Gastrocnemius medialis (tissue), 4 donors: ENCODE results near the gene RHEB. TPM values are rescaled to one million over a fixed set of nuclear protein-coding genes. Genes with fewer than 3 reads are reported as not detected.

Experiments used
- ATAC-seq, 2 donors: fragments of 150-250 bp; one replicate each; pipeline ENCODE4 v1.9.1; 2016
- DNase-seq, 2 donors: peaks; one replicate each; pipeline ENCODE4 v3.0.0-alpha.2; 2019
- H3K27ac ChIP-seq, 4 donors: fragments of 200-600 bp; sonication (generic); 1 replicate in 1 of 4; 2 replicates in 3 of 4; pipeline ENCODE4 v1.5.1; 2016 to 2018; ENCODE audit warnings: mild to moderate bottlenecking in 2 of 4, moderate library complexity in 1 of 4
- H3K27me3 ChIP-seq, 3 donors: fragments of 200-600 bp; sonication (generic) in 2 of 3; 1 replicate in 1 of 3; 2 replicates in 2 of 3; pipeline versions ENCODE4 v1.5.1 to v1.6.0; 2016 to 2019; ENCODE audit warnings: mild to moderate bottlenecking in 1 of 3, moderate library complexity in 1 of 3
- H3K36me3 ChIP-seq, 2 donors: fragments of 200-600 bp; sonication (generic) in 1 of 2; one replicate each; pipeline ENCODE4 v1.5.1; 2017 to 2018
- H3K4me1 ChIP-seq, 2 donors: fragments of 200-600 bp; sonication (generic) in 1 of 2; one replicate each; pipeline ENCODE4 v1.5.1; 2016 to 2017; ENCODE audit warnings: mild to moderate bottlenecking in 2 of 2
- H3K4me3 ChIP-seq, 4 donors: fragments of 200-600 bp; sonication (generic) in 3 of 4; 1 replicate in 1 of 4; 2 replicates in 3 of 4; pipeline ENCODE4 v1.5.1; 2016 to 2019; ENCODE audit warnings: mild to moderate bottlenecking in 2 of 4
- H3K9me3 ChIP-seq, 3 donors: fragments of 200-600 bp; sonication (generic) in 2 of 3; 1 replicate in 1 of 3; 2 replicates in 2 of 3; pipeline ENCODE4 v1.5.1; 2016 to 2019
- CTCF ChIP-seq, 5 experiments: fragments of 450-650 bp in 3 of 5; fragments of 200-600 bp in 2 of 5; sonication (generic) in 2 of 5; IDR thresholded peaks in 4 of 5; conservative IDR thresholded peaks in 1 of 5; 1 replicate in 4 of 5; 2 replicates in 1 of 5; pipeline ENCODE4 v1.5.1; 2016 to 2019; ENCODE audit warnings: antibody characterized with exemption in 5 of 5, mild to moderate bottlenecking in 3 of 5, moderate library complexity in 3 of 5
- POLR2A ChIP-seq, 2 donors: fragments of 450-650 bp; IDR thresholded peaks; one replicate each; pipeline ENCODE4 v1.6.1; 2017; ENCODE audit warnings: antibody characterized with exemption in 2 of 2, mild to moderate bottlenecking in 2 of 2, moderate library complexity in 2 of 2
- in situ Hi-C, 4 donors: fragments of 200-750 bp; cut with MboI; loops; one replicate each; pipeline versions ENCODE4 v1.15.0 to v1.8.0; 2017; ENCODE audit warnings: low sequenced_read_pairs in 4 of 4
- intact Hi-C: fragments of 100-400 bp; cut with DNase I; formaldehyde crosslinking; loops from one replicate; pipeline ENCODE4 v1.15.1; 2023; ENCODE audit warnings: low total_unique reads
- total RNA-seq, 4 donors: library from RNA; depleted of rRNA; stranded (reverse); fragments of >200 nt; gene quantifications; one replicate each; pipeline versions ENCODE4 v1.1.0 to v1.2.3, GENCODE V29; 2016

Gene RHEB
- total RNA-seq, 4 donors from 2014 or later, result 93.2 to 159 (median 124) TPM

DNA sequence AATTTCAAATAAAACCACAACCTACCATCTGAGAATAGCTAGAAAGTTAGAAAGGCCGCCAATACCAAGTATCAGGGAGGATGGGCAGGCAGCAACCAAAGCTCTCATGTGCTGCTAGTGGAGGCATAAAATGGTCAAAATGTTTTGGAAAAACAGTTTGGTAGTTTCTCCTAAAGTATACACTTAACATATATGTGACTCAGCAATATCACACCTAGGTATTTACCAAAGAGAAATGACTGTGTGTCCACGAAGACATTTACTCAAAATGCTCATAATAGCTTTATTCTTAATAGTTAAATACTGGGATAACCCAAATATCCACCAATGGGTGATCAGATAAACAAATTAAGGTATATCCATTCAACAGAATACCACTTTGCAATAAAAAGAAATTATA, 14.3 kb downstream of the RHEB start:
- TF ChIP-seq POLR2A (IDR thresholded peaks at IDR 0.05) (no peak), CTCF (IDR thresholded peaks at IDR 0.05 in 4 of 5, conservative IDR thresholded peaks at IDR 0.05 in 1 of 5) (no peak)
- peaks cover 84 to 89% of the 10 kb centered on the region in 2 donors for H3K4me1 ChIP-seq
- no peak overlapping the region for H3K4me3 ChIP-seq
- intact Hi-C loops (loop anchor here (2.0 to 10.0 kb wide), 4 partner anchors 13 to 421 kb away; partner anchors contain the start of genes AGAP3, FASTK, RHEB and TMUB1), in situ Hi-C loops (no loop called here)
- ATAC-seq (no peak), DNase-seq (no peak)
- H3K27ac ChIP-seq, result peak overlapping the region; percentile 77 to 98 (median 88)
- no peaks in the 10 kb centered on the region for H3K27me3 ChIP-seq
- H3K36me3 ChIP-seq, result no peaks in the 10 kb centered on the region
- no peaks in the 10 kb centered on the region for H3K9me3 ChIP-seq

GRCh38 chr7:151504715-151505326, 14.9 kb downstream of the RHEB start:
- intact Hi-C loops, result loop anchor here (2.0 to 10.0 kb wide), 4 partner anchors 14 to 420 kb away; partner anchors contain the start of genes AGAP3, FASTK, RHEB and TMUB1
- no peak for TF ChIP-seq CTCF (IDR thresholded peaks at IDR 0.05 in 4 of 5, conservative IDR thresholded peaks at IDR 0.05 in 1 of 5)
- no peak for TF ChIP-seq POLR2A (IDR thresholded peaks at IDR 0.05)
- Histone ChIP-seq H3K9me3 (no peaks in the 10 kb centered on the region), H3K4me3 (no peak overlapping the region), H3K27ac (peak overlapping the region; percentile 77 to 98 (median 88)), H3K27me3 (no peaks in the 10 kb centered on the region), H3K36me3 (no peaks in the 10 kb centered on the region), H3K4me1 (peaks cover 84 to 89% of the 10 kb centered on the region in 2 donors)
- ATAC-seq (no peak), DNase-seq (no peak)
- in situ Hi-C loops, result no loop called here

GRCh38 chr7:151503902-151504714, 15.6 kb downstream of the RHEB start:
- Histone ChIP-seq H3K27ac (peak overlapping the region; percentile 77 to 98 (median 88)), H3K4me3 (no peak overlapping the region), H3K27me3 (no peaks in the 10 kb centered on the region), H3K36me3 (no peaks in the 10 kb centered on the region), H3K9me3 (no peaks in the 10 kb centered on the region), H3K4me1 (peaks cover 84 to 89% of the 10 kb centered on the region in 2 donors)
- DNase-seq (peak; percentile 78 to 80), ATAC-seq (peak; percentile 89 to 93)
- in situ Hi-C loops (no loop called here), intact Hi-C loops (loop anchor here (2.0 to 10.0 kb wide), 4 partner anchors 15 to 419 kb away; partner anchors contain the start of genes AGAP3, FASTK, RHEB and TMUB1)
- TF ChIP-seq CTCF (IDR thresholded peaks at IDR 0.05 in 4 of 5, conservative IDR thresholded peaks at IDR 0.05 in 1 of 5) (no peak), POLR2A (IDR thresholded peaks at IDR 0.05) (peak in 1 of 2 donors; percentile 59)

- no peak for ATAC-seq
- Histone ChIP-seq H3K27ac (peak overlapping the region; percentile 7 to 98 (median 88)), H3K9me3 (no peaks in the 10 kb centered on the region), H3K4me1 (peaks cover 79 to 85% of the 10 kb centered on the region in 2 donors), H3K4me3 (no peak overlapping the region), H3K36me3 (no peaks in the 10 kb centered on the region), H3K27me3 (no peaks in the 10 kb centered on the region)
- in situ Hi-C loops (no loop called here), intact Hi-C loops (loop anchor here (10.0 kb wide), 1 partner anchor 417 kb away; the partner anchor contains the start of genes AGAP3, FASTK and TMUB1)
- DNase-seq, result no peak
- no peak for TF ChIP-seq CTCF (IDR thresholded peaks at IDR 0.05 in 4 of 5, conservative IDR thresholded peaks at IDR 0.05 in 1 of 5)
Observed at GRCh38 chr7:151501676-151502075, 18.0 kb downstream of the RHEB start.
